Measurements from ENCODE around the gene CETN1. TPM values are rescaled to one million over a fixed set of nuclear protein-coding genes. Genes with fewer than 3 reads are reported as not detected.

CETN1 gene
- total RNA-seq, 1 donor, result not detected

DNA sequence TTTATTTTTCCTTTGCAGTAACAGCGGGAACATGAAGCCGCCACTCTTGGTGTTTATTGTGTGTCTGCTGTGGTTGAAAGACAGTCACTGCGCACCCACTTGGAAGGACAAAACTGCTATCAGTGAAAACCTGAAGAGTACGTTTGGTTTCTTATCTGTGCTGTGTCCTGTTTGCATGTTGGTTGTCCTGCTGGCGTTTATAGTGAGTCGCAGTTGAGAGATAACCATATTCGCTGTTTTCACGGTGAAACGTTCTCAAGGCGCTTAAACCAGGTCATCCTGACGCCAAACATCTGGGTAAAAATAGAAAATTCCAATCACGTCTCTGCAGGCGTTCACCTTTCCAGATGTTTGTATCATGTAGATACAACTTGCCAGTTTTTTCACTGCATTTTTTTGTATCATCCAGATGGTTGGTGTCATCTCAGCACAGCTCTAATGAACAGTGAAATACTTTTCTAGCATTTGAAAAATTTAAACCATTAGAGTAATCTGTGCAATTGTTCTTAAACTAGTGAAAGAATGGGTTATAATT, 37.9 kb downstream of the CETN1 start:
- TF ChIP-seq, protein P1, sequence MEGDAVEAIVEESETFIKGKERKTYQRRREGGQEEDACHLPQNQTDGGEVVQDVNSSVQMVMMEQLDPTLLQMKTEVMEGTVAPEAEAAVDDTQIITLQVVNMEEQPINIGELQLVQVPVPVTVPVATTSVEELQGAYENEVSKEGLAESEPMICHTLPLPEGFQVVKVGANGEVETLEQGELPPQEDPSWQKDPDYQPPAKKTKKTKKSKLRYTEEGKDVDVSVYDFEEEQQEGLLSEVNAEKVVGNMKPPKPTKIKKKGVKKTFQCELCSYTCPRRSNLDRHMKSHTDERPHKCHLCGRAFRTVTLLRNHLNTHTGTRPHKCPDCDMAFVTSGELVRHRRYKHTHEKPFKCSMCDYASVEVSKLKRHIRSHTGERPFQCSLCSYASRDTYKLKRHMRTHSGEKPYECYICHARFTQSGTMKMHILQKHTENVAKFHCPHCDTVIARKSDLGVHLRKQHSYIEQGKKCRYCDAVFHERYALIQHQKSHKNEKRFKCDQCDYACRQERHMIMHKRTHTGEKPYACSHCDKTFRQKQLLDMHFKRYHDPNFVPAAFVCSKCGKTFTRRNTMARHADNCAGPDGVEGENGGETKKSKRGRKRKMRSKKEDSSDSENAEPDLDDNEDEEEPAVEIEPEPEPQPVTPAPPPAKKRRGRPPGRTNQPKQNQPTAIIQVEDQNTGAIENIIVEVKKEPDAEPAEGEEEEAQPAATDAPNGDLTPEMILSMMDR (IDR thresholded peaks at IDR 0.05; ENCODE audit: insufficient read depth, low read depth, low read length), result no peak
- no peak overlapping the region for H3K4me3 ChIP-seq (ENCODE audit: low read depth, low read length)
- no peak for DNase-seq (ENCODE audit: low read depth)

DNA sequence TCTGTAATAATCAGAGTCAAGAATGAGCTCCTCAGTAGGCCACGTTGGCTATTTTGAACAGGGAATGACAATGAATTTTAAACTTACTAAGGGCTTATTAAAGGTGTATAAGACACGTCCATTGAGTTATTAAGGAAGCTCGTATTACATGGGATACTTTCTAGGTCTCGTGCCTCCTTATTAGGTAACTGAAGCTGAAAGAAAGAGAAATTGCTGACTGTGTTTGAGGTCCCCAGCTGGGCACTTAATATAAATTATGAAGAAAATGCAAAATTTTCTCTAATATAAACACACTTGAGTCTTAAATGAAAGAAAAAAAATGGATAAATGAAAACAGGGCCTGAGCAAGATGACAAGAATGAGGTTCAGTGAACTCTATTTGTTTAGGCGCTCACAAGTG, 38.4 kb downstream of the CETN1 start:
- TF ChIP-seq, protein P1 (IDR thresholded peaks at IDR 0.05; ENCODE audit: insufficient read depth, low read depth, low read length), result no peak
- H3K4me3 ChIP-seq (ENCODE audit: low read depth, low read length), result no peak overlapping the region
- no peak for DNase-seq (ENCODE audit: low read depth)

DNA sequence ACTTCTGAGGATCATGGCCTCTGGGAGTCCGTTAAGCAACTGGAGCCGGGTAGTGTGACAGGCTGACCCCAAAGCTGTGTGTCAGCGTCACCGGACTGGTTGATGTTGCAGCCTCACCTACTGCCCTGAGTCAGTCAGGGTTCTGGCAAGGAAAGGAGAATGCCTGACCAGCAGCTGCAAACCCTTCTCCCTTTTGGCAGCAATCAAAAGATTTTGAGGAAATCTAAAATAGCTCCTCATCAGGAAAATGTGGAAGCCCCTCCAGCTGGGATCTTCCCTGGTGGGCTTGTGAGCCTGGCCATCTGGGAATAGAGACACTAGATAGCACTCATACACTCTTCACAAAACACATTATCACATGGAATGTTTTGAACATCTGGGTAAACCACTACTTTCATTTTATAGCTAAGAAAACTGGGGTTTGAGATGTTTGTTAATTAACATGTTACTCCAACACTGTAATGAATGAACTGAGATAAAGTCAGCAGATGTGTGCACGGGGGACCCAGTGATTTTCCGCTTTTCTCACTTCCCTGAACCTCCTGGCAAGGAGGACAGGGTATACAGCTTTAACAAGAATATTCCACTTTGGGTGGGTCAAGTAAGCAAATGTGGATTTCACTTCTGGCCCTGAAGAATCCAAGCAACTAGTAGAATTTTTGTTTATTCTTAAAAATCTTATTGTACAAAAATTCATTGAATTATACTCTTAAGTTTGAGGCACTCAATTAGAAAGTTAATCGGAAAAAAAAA, 41.3 kb downstream of the CETN1 start:
- H3K4me3 ChIP-seq (ENCODE audit: low read depth, low read length), result no peak overlapping the region
- peak; percentile 30 for DNase-seq (ENCODE audit: low read depth)
- TF ChIP-seq, protein P1 (IDR thresholded peaks at IDR 0.05; ENCODE audit: insufficient read depth, low read depth, low read length), result no peak

DNA sequence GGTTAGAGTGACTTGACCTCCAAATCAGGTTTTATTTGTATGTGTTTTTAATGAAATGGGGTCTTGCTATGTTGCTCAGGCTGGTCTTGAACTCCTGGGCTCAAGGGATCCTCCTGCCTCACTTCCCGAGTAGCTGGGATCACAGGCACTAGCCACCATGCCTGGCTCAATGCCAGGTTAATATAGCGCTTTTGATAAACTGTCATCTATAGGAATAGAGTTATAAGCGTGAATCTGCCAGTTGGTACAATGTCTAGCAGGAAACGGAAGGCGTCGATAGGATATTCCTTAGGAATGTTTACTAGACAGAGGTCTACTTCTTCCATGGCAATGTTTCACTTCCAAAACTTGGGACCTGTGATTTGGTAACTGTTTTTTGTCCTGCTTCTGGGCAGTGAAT, 42.1 kb downstream of the CETN1 start:
- DNase-seq (ENCODE audit: low read depth), result no peak
- no peak overlapping the region for H3K4me3 ChIP-seq (ENCODE audit: low read depth, low read length)
- TF ChIP-seq, protein P1 (IDR thresholded peaks at IDR 0.05; ENCODE audit: insufficient read depth, low read depth, low read length), result no peak

DNA sequence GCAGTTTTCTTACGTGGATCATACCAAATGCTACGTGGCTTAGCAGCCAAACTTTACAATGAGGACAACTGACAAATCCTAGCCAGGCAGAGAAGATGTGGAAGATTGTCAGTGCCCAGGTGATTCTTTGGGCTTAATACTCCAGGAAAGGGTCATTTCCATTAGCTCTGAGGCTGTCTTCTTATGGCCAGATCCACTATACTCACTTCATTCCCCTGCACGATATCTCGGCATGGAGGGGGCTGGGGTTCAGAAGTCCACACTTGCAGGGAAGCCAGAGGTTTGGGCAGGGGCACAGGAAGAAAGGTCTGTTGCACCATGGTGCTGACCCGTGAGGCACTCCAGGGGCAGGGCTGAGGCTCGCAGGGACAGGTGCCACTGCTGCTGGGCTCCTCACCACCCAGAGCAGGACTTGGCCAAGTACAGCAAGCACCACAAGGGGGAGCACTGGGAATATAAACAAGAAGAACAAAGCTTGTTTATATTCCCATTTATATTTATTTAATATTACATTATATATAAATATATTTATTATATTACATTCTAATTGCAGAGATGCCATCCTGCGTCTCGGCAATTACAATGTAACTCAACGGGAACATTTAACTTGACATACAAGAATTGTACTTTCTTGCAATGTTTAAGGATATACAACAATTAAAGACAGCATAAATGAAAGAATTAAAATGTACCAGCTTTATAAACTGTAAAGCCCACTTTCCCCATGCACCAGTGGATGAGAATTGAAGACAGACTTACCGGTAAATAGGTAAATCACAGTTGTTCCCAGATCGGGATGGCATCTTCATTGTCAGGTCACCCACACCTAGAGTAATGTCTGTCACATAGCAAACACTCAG, 43.8 kb downstream of the CETN1 start:
- TF ChIP-seq, protein P1 (IDR thresholded peaks at IDR 0.05; ENCODE audit: insufficient read depth, low read depth, low read length), result peak; percentile 75
- DNase-seq (ENCODE audit: low read depth), result peak; percentile 83

DNA sequence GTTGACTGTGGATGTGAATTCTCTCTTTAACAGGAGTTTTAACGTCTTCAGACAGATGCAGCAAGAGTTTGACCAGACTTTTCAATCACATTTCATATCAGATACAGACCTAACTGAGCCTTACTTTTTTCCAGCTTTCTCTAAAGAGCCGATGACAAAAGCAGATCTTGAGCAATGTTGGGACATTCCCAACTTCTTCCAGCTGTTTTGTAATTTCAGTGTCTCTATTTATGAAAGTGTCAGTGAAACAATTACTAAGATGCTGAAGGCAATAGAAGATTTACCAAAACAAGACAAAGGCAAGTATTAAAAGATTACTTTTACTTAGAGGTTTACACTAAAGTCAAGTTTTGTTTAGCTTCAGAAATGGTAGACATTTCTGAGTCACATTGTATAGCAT, 47.1 kb downstream of the CETN1 start:
- TF ChIP-seq, protein P1 (IDR thresholded peaks at IDR 0.05; ENCODE audit: insufficient read depth, low read depth, low read length), result no peak
- DNase-seq (ENCODE audit: low read depth), result peak; percentile 57
- H3K4me3 ChIP-seq (ENCODE audit: low read depth, low read length), result no peak overlapping the region

More for the DNA sequence above, 43.8 kb downstream of the CETN1 start:
- H3K4me3 ChIP-seq (ENCODE audit: low read depth, low read length), result no peak overlapping the region

Measured in fibroblast of villous mesenchyme (primary cell).